Measurements from ENCODE around the gene PXYLP1. TPM values are rescaled to one million over a fixed set of nuclear protein-coding genes. Genes with fewer than 3 reads are reported as not detected.
A peak's percentile ranks its signal among the peaks of the same experiment; 100 is the strongest.

The PXYLP1 gene
- total and polyA plus RNA-seq, 9 of the 15 experiments (the other 6 are each of a cell fraction or from before 2014, with no cell fraction given), result 0.80 to 2.9 (median 1.3) TPM

- peak in 1 of 2 experiments; percentile 83; a peak in 1 of 4 replicates for TF ChIP-seq UBTF (IDR thresholded peaks at IDR 0.05; ENCODE audit: borderline replicate concordance in 1 of 2, low read depth in 2 of 2, low read length in 2 of 2)
- TF ChIP-seq ARHGAP35 (IDR thresholded peaks at IDR 0.05; ENCODE audit: partially characterized antibody), result no peak
- TF ChIP-seq CBFA2T3 (IDR thresholded peaks at IDR 0.05), result peak; percentile 82
- peak in 1 of 2 experiments; percentile 84; a peak in 2 of 4 replicates for TF ChIP-seq RCOR1 (IDR thresholded peaks at IDR 0.05; ENCODE audit: borderline replicate concordance in 1 of 2, low read depth in 2 of 2, low read length in 2 of 2)
- TF ChIP-seq NBN (IDR thresholded peaks at IDR 0.05; ENCODE audit: low read depth), result peak; percentile 68
- TF ChIP-seq SRSF7 (optimal IDR thresholded peaks at IDR 0.05; ENCODE audit: low read depth, low read length), result no peak
- TF ChIP-seq NFIX (CRISPR knock-in tag; IDR thresholded peaks at IDR 0.05; ENCODE audit: low read depth), result no peak
- TF ChIP-seq BRD9 (IDR thresholded peaks at IDR 0.05; ENCODE audit: low read depth, partially characterized antibody), result no peak
- no peak for TF ChIP-seq ZBTB40 (IDR thresholded peaks at IDR 0.05)
- TF ChIP-seq ZBTB40 (CRISPR knock-in tag; IDR thresholded peaks at IDR 0.05), result no peak
- peak; percentile 95 for TF ChIP-seq ATF3 (IDR thresholded peaks at IDR 0.05)
- 0 out of 2 replicates have a peak, but pooled peaks have one; percentile 34 for TF ChIP-seq ATF3 (CRISPR knock-in tag; conservative IDR thresholded peaks at IDR 0.05)
- no peak for TF ChIP-seq TEAD2 (tag; IDR thresholded peaks at IDR 0.05)
- no peak for TF ChIP-seq NONO (IDR thresholded peaks at IDR 0.05; ENCODE audit: low read depth in 2 of 2, low read length in 1 of 2)
These were observed 100.0 kb downstream of the PXYLP1 start (continued) for GRCh38 chr3:141331377-141332318.

Data from K562 (cell line).